Measurements from ENCODE around the gene ZNF697.

ZNF697 gene

DNA sequence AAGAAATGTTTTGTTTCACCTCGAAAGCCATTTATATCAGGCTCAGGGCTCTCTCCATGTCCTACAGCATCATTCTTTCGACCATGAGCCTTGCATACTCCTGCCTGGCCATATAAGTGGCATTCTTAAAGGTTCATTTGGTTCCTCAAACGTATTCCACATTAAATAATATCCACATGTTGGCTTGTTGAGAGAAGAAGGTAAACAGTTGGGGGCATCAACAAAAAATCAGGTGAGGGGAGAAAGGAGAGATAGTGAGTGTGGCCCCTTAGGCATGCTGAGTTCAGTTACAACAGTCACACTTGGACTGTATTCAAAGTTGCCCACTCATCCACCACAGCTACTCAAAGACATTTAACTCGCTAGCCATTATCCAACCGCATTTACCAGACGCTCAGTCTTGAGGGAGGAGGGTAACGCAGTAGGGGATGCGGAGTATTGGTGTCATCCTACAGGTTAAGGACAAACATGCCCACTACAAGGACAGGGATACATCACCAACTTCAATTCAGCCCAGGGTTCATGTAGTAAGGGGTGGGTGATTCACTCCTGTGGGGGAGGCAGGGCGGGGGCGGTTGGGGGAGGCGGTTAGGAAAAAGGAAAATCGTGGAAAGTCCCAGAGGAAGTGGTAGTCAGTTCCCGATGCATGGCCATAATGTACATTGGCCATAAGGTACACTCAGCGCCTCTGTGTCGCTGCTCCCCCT lies 1.4 kb downstream of the ZNF697 start:
- peak overlapping the region; percentile 82 for H3K4me3 ChIP-seq (ENCODE audit: low read depth, low read length)
- TF ChIP-seq, protein P1, sequence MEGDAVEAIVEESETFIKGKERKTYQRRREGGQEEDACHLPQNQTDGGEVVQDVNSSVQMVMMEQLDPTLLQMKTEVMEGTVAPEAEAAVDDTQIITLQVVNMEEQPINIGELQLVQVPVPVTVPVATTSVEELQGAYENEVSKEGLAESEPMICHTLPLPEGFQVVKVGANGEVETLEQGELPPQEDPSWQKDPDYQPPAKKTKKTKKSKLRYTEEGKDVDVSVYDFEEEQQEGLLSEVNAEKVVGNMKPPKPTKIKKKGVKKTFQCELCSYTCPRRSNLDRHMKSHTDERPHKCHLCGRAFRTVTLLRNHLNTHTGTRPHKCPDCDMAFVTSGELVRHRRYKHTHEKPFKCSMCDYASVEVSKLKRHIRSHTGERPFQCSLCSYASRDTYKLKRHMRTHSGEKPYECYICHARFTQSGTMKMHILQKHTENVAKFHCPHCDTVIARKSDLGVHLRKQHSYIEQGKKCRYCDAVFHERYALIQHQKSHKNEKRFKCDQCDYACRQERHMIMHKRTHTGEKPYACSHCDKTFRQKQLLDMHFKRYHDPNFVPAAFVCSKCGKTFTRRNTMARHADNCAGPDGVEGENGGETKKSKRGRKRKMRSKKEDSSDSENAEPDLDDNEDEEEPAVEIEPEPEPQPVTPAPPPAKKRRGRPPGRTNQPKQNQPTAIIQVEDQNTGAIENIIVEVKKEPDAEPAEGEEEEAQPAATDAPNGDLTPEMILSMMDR (IDR thresholded peaks at IDR 0.05; ENCODE audit: borderline replicate concordance, insufficient read depth, low read depth, low read length), result no peak

DNA sequence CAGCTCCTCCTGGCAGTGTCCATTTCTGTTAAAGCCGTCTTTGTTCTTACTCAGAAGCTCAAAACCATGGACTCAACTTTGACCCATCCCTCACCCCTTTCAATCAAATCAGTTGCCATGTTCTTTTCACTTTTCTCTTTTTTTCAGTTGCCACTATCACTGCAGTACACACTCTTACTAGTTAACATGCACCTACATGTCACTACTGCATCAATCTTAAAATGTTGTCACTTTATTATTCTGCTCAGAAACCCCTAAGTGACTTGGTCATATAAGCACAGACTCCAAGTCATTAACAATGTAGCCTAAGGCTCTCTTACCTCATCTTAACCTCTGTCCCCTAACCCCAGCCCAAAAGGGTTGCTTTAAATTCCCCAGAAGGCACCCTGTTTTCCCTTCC lies 9.0 kb downstream of the ZNF697 start:
- TF ChIP-seq, protein P1 (IDR thresholded peaks at IDR 0.05; ENCODE audit: borderline replicate concordance, insufficient read depth, low read depth, low read length), result no peak
- no peak overlapping the region for H3K4me3 ChIP-seq (ENCODE audit: low read depth, low read length)

DNA sequence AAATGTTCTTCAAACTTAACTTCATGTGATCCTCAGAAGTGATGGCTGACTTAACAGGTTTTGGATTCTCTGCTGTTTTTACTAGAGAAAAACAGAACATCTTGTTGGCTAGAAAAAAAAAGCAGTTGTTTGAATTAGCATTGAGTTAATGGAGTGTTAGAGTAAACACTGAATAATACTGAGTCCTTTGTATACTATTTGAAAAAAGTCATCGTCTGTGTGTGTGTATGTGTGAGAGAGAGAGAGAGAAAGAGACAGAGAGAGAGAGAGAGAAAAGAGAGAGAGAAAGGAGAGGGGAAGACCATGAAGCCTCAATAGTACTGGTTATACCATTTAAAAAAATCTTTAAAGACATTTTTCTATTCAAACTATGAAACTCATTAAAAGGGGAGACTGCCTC lies 10.4 kb downstream of the ZNF697 start:
- H3K4me3 ChIP-seq (ENCODE audit: low read depth, low read length), result no peak overlapping the region
- TF ChIP-seq, protein P1 (IDR thresholded peaks at IDR 0.05; ENCODE audit: borderline replicate concordance, insufficient read depth, low read depth, low read length), result no peak

DNA sequence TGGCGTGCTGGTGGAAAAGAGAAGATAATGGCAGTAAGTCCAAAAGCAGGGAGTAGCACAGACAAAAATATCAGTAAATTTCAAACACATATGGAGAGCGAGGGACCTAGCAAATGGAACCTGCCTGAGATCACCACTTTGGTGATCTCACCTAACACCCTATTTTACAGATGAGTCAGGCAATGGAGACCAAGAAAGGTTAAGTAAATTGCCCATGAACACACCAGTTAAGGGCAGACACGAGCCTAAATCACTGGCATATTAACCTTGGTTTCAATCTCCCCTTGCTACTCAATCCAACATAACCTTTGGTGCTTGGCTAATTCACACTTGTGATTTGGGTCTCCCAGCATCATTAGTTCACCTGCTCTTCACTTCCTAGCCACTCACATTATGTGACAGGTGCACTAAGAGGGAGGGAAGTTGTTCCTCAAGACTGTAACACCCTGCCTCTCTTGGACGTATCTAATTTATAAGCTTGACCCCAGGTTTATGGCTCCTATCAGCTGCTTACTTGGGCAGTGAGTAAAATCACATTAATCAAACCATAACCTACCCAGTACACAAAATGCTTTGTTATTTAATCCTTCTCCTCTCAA lies 11.5 kb downstream of the ZNF697 start:
- TF ChIP-seq, protein P1 (IDR thresholded peaks at IDR 0.05; ENCODE audit: borderline replicate concordance, insufficient read depth, low read depth, low read length), result no peak
- no peak overlapping the region for H3K4me3 ChIP-seq (ENCODE audit: low read depth, low read length)

DNA sequence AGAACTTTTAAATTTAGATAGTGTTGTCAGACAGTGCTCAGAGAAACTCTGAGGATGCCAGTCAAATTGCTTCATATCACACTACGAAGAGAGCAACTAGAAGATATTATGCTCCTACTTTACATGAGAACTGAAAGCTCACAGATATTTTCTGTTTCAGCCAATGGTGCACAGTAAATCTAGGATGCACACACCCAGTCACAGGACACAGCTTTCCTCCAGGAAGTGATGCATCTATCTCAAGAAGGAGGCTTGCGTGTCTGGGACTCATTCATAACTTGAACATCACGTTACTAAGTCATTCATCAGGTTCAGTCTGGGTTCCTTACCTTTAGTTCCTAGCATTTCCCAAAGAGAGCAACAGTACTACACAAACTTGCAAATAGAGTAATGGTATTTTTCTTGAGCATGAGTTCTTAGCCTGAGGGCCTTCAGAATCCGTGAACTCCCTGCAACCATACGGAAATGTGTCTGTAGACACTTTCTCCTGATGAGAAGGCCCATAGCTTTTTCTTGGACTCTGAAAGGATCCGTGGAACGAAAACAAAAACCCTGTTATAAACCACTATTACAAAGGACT lies 12.2 kb downstream of the ZNF697 start:
- H3K4me3 ChIP-seq (ENCODE audit: low read depth, low read length), result no peak overlapping the region
- TF ChIP-seq, protein P1 (IDR thresholded peaks at IDR 0.05; ENCODE audit: borderline replicate concordance, insufficient read depth, low read depth, low read length), result no peak

DNA sequence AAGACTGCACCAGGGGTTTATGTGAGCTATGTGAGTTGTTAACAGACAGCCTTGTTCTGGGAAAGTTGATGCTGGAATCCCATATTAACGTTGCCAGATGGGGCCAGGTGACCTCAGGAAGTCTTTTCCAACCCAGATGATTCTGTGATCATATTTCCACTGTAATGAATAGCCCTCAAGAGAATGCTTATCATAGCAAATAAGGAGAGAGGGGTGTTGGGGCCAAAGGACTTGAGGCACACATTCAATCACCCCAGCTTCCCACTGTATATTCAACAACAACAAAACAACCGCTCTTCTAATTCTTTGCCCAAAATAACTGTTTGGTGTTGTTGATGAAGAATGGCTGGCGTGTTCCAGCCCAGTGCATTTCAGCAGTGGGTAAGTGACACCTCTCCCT lies 14.1 kb downstream of the ZNF697 start:
- TF ChIP-seq, protein P1 (IDR thresholded peaks at IDR 0.05; ENCODE audit: borderline replicate concordance, insufficient read depth, low read depth, low read length), result no peak
- H3K4me3 ChIP-seq (ENCODE audit: low read depth, low read length), result no peak overlapping the region

DNA sequence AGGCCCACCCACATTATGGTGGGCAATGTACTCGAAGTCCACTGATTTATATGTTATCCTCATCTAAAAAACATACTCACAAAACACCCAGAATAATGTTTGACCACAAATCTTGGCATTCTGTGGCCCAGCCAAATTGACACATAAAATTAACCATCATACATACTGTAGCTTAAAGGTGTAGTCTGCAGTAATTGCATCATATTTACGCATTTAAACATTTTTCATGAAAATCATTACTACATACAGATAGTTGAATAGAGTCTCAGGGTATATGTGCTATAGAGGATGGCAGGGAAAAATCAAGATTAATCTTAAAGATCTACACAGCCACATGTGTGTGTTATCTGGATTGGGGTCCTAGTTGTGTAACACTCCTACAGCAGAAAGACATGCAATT lies 14.5 kb downstream of the ZNF697 start:
- H3K4me3 ChIP-seq (ENCODE audit: low read depth, low read length), result no peak overlapping the region
- TF ChIP-seq, protein P1 (IDR thresholded peaks at IDR 0.05; ENCODE audit: borderline replicate concordance, insufficient read depth, low read depth, low read length), result no peak

Data from GM12875 (cell line).